Measurements from ENCODE around the gene FLT1.

FLT1 gene

DNA sequence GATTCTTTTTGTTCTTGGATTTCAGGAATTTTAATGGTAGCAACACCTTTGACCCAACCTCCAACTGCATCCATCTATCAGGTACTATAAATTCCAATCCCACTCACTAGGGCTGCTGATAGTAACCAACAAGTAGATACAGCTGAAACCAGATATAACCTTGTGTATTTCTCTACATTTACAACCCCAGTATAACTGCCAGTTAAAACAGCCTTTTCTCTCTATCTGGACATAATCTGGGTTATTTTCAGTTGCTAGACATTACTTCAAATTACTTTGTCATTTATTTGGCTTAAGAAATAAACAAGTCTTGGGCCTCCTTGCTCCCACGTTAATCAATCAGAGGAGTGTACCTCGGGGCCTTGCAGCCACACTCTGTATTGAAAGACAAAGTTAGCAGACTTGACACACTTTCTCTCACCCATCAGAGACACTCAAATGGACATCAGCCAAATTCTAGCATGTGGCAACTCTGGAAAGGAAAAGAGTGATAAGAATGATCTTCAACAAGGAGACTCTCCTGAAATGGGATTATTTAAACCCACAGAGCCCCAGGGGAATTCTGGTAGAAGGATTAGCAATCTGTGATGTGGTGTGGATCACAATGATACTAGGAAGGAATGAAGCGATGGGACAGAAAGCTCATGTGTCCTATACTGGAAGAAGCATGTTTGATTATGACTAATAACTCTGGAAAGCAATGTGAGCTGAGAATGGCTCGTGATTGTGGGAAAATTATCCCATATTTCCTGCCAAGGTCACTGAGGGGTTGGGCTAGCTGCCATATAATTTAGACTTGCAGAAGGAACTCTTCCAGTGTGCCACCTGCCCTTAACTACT is 157.5 kb downstream of the FLT1 start:
- no peak overlapping the region for H3K4me3 ChIP-seq (ENCODE audit: low read depth, low read length)
- peak; percentile 14 for DNase-seq (ENCODE audit: low read depth)
- TF ChIP-seq, protein P1, sequence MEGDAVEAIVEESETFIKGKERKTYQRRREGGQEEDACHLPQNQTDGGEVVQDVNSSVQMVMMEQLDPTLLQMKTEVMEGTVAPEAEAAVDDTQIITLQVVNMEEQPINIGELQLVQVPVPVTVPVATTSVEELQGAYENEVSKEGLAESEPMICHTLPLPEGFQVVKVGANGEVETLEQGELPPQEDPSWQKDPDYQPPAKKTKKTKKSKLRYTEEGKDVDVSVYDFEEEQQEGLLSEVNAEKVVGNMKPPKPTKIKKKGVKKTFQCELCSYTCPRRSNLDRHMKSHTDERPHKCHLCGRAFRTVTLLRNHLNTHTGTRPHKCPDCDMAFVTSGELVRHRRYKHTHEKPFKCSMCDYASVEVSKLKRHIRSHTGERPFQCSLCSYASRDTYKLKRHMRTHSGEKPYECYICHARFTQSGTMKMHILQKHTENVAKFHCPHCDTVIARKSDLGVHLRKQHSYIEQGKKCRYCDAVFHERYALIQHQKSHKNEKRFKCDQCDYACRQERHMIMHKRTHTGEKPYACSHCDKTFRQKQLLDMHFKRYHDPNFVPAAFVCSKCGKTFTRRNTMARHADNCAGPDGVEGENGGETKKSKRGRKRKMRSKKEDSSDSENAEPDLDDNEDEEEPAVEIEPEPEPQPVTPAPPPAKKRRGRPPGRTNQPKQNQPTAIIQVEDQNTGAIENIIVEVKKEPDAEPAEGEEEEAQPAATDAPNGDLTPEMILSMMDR (IDR thresholded peaks at IDR 0.05; ENCODE audit: control insufficient read depth, extremely low read depth, insufficient read depth): no peak

DNA sequence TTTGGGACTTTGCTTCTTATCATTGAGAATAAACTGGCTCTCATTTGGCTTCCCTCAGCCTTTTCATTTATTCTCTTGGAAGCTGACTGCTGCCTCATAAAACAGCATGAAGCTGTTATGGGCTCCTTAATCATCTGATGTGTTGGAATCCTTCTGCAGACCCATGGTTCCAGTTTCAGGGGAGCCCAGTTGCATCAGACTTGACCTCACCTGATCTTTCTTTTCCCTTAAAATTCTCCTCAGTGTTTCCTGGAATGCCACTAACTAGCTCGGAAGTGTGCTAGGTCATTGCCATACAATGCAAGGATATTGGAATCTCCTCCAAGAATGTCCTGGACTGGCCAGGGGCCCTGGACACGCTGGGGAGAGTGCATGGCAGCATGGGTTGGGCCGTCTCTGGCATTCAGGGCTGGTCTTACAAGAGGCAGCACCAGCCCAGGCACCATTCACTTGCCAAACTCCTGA is 158.7 kb downstream of the FLT1 start:
- no peak for DNase-seq (ENCODE audit: low read depth)
- TF ChIP-seq, protein P1 (IDR thresholded peaks at IDR 0.05; ENCODE audit: control insufficient read depth, extremely low read depth, insufficient read depth): no peak
- H3K4me3 ChIP-seq (ENCODE audit: low read depth, low read length): no peak overlapping the region

DNA sequence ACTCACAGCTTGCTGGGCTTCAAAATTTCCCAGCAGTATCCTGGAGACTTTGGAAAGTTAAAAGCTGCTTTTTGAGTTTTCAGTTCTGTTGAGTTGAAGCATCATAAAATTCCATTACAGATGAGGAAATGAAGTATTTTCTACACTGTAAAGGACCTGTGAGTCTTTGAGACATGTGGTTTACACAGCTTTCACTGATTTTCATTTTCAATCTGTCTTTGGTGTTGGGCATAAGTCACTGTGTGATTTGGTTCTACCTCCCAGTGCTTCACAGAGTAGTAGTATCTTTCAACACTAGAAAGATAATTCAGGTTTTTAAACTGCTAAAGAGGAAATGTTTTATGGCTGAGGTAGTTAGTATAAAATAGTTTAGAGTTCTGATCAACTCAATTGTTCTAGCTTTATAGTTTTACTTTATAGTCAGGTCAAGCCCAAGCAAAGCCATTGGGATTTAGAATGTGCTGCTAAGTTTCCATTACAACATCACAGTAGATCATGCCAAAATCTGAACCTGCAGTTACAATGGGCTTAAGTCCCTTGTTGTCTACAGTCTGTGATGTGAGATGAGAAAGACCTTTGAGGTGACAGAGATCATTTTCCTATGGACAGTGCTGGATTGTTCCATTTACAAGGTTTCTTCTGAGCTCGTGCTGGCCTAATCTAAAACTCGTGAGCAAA is 161.6 kb downstream of the FLT1 start:
- TF ChIP-seq, protein P1 (IDR thresholded peaks at IDR 0.05; ENCODE audit: control insufficient read depth, extremely low read depth, insufficient read depth): no peak
- DNase-seq (ENCODE audit: low read depth): no peak
- no peak overlapping the region for H3K4me3 ChIP-seq (ENCODE audit: low read depth, low read length)

DNA sequence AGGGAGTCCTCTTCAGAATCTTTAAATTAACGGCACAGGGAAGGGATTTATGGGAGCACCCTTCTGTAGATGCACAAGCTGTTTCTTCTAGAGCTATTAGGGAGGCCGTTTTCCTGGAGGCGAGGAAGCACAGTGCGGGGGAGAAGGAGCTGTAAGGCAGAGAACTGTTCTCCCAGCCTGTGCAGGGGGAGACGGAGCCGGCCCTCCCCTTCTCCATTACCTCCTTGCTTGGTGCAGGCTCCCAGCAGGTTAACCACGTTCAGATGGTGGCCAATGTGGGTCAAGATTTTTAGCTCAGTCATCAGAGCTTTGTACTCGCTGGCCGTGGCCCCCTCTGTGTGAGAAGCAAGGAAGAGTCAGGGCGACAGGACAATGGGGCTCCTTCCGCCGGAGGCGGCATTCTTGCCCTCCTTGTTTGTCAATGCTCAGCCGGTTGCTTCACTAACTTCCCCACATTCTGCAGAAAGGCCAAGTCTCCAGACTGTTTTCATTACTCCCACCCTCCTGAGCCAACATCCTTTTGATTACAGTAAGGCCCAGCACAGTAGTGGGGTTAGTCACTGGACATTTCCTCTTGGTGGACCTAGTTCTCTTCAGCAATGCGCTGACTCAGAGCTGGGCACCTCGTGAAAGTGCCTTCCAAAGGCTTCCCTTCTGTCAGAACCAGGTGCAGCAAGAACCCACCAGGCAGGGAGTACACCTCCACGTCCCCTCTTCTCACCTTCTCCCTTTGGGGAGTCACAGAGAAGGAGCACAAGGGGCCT is 165.4 kb downstream of the FLT1 start:
- TF ChIP-seq, protein P1 (IDR thresholded peaks at IDR 0.05; ENCODE audit: control insufficient read depth, extremely low read depth, insufficient read depth): no peak
- no peak for DNase-seq (ENCODE audit: low read depth)
- H3K4me3 ChIP-seq (ENCODE audit: low read depth, low read length): no peak overlapping the region

DNA sequence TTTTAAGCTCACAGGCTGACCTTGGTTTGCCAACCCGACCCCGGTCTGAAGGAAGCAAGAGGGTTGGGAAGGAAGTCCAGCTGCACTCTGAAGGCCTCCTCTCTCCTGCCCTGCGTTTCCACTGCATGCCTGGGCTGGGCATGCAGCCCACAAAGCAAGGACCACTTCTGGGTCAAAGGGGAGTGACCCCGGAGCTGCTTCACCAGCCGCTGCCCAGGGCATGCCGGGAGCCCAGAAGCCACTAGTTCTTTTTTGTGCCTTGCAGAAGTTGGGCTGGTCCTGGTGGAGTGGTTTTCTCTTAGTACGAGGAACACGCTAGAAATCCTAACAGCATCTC is 166.7 kb downstream of the FLT1 start:
- TF ChIP-seq, protein P1 (IDR thresholded peaks at IDR 0.05; ENCODE audit: control insufficient read depth, extremely low read depth, insufficient read depth): no peak
- no peak overlapping the region for H3K4me3 ChIP-seq (ENCODE audit: low read depth, low read length)
- no peak for DNase-seq (ENCODE audit: low read depth)

DNA sequence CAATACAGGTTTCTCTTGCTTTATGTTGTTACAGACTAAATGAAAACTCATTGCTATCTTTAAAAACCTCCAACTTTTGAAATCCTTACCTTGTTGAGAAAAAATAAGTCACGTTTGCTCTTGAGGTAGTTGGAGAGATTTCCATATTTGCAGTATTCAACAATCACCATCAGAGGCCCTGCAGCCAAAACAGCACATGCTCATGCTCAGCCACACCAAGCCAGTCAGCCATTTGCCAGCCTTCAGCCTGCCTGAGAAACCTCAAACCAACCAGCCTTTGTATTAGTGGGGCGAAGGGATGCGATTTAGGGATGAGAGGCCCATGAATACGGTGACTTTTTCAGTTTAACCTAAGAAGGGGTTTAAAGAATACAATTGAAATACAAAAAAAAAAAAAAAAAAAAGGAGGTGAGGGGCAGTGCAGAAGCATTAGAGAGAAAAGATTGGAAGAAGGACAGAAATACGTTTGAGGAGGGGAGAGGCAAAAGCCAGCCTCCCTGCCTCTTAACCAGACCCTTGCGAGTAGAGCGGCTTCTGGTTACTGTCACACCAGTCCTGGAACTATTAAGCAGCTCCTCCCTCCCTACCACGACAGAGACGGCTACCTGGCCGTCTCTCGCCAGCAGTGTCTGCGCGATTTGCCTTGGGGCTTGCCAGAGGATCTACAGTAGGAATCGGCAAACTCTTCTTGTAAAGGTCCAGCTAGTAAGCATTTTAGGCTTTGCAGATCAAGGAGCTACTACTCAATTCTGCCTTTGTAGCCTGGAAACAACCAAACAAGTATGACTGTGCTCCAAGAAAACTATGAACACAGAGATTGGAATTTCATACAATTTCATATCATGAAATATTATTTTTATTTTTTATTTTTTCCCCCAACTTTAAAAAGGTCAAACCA is 167.3 kb downstream of the FLT1 start:
- H3K4me3 ChIP-seq (ENCODE audit: low read depth, low read length): no peak overlapping the region
- DNase-seq (ENCODE audit: low read depth): no peak
- TF ChIP-seq, protein P1 (IDR thresholded peaks at IDR 0.05; ENCODE audit: control insufficient read depth, extremely low read depth, insufficient read depth): no peak
